HG02885 (cell line): ENCODE results near the gene LCP1.
A peak's percentile ranks its signal among the peaks of the same experiment; 100 is the strongest.
"Not testable (repeated sequence)": the region's sequence is repeated elsewhere in the genome, so short reads cannot be mapped to it uniquely, and the experiment has no call there.

Experiments
- ATAC-seq: cut with Tn5 transposase; IDR thresholded peaks from one replicate; pipeline ENCODE4 v1.9.1; 2021; ENCODE audit warnings: mild to moderate bottlenecking; ENCODE audit not compliant: unreplicated experiment, poor library complexity

Gene LCP1, protein sequence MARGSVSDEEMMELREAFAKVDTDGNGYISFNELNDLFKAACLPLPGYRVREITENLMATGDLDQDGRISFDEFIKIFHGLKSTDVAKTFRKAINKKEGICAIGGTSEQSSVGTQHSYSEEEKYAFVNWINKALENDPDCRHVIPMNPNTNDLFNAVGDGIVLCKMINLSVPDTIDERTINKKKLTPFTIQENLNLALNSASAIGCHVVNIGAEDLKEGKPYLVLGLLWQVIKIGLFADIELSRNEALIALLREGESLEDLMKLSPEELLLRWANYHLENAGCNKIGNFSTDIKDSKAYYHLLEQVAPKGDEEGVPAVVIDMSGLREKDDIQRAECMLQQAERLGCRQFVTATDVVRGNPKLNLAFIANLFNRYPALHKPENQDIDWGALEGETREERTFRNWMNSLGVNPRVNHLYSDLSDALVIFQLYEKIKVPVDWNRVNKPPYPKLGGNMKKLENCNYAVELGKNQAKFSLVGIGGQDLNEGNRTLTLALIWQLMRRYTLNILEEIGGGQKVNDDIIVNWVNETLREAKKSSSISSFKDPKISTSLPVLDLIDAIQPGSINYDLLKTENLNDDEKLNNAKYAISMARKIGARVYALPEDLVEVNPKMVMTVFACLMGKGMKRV

DNA sequence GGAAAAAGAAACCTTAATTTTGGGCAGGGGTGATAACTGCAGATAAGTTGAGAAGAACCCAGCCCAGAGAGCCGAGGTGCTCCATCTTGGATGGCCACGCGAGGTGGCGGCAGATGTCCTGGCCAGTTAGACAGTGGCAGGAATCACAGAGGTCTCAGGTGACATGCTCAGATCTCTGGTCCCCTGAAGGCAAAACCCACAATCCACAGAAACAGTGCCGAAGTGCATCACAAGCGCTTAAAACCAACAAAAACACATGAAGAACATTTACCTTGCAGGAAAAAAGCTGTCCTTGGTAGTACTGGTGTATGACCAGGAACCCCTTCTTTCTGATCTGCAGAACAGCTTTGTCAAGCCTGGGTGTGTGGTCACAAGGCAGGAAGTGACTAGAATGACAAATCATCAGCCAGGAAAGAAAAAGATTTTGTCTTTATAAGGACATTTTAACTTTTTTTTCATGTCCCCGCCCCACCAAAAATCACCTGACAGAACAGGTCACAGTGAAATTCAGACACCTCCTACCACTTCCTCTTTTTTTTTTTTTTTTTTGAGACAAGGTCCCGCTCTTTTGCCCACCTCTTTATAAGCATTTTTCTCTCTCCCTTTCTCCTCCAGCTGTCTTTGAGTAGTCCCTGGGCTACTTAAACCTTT, at the start of gene LCP1:
Gene LCP1, minus strand, starts transcription at position 338 of the 651 bp plus-strand sequence. CDS start 22,515 bp downstream, outside the sequence.
- peak; percentile 69 for ATAC-seq

DNA sequence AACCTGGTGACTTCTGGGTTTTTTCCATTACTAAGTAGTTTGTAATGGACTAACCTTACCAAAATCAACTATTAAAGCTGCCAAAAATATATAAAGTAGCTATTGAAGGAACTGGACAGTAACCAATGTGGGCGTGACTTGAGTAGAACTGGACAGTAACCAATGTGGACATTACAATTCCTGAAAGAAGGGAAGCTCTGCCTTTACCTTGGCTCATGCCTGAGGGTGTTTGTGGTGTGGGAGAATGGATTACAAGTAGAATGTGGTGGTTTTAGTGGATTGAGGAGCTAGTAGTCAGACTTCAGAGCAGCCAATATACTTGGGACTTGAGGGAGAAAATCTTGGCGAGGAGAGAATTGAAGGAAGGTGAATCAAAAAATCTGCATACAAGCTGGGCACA, 47.3 kb upstream of the LCP1 start:
- ATAC-seq = no peak

DNA sequence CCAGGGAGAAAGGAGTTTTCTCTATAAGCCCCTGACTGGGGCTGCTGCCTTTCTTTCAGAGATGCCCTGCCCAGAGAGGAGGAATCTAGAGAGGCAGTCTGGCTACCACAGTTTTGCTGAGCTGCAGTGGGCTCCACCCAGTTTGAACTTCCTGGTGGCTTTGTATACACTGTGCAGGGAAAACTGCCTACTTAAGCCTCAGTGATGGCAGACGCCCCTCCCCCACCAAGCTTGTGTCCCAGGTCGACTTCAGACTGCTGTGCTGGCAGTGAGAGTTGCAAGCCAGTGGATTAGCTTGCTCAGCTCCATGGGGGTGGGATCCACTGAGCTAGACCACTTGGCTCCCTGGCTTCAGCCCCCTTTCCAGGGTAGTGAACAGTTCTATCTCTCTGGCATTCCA, 38.3 kb upstream of the LCP1 start:
- not testable (repeated sequence) for ATAC-seq

DNA sequence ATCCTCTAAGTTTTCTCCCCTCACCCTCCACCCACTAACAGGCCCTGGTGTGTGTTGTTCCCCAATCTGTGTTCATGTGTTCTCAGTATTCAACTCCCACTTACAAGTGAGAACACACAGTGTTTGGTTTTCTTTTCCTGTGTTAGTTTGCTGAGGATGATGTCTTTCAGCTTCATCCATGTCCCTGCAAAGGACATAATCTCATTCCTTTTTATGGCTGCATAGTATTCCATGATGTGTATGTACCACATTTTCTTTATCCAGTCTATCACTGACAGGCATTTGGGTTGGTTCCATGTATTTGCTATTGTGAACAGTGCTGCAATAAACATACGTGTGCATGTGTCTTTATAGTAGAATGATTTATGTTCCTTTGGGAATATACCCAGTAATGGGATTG, 32.8 kb upstream of the LCP1 start:
- not testable (repeated sequence) for ATAC-seq

DNA sequence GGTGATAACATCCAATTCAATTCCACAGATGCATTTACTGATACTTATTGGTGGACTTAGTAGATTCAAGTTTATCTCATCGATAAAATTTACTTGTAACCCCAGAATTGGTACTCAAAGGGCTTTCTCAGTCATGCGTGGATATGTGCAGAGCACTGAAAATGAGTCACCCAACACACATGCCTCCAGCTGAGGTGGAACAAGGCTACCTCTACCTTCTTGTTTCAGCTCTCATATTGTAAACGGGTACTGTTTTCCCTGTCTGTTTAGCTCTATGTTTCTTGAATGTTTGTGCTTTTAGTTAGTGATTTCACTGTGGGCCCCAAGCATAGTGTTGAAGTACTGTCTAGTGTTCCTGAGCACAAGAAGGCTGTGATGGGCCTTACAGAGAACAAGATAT, 31.3 kb upstream of the LCP1 start:
- ATAC-seq = no peak

DNA sequence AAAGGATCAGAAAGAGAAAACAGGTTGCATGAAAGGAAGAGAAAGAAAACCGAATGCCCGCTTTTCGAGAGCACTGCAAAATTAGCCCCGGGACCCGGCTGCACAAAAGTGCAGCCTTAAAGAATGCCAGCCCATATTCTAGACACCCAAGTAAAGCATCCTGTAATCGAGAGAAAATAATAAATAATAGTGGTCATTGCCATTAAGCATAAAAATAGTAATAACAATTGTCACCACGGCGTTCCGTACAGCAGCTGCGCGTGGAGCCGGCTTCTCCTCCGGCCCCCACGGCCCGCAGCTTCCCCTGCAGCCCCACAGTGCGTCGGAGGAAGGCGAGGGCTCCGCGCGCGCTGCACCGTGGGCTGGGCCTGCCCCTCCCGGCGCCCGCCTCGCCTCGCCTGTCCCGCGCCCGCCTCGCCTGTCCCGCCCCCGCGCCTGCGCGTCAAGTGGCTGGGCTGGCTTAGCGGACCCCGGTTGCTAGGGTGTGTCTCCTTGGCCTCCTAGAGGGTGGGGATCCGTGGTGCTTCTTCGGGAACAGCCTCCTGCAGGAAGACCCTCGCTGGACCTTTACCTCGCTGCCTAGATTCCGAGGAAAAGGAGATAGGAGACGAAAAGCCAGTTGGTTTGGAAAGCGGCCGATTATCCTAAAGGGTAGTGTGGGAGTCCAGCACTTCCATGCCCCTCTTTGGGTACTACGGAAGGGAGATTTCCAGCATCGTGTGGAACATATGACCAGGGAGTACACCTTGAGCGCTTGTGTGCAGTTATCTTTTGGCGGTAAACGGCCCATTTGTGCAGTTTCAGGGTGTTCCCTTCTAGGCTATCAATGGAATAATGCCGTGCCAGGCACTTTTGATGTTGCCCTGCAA, 29.7 kb upstream of the LCP1 start, which contains the start of gene LRRC63:
Gene LRRC63, plus strand, starts transcription at position 446 of the 869 bp plus-strand sequence. CDS start 1,107 bp downstream, outside the sequence.
- peak; percentile 97 for ATAC-seq

DNA sequence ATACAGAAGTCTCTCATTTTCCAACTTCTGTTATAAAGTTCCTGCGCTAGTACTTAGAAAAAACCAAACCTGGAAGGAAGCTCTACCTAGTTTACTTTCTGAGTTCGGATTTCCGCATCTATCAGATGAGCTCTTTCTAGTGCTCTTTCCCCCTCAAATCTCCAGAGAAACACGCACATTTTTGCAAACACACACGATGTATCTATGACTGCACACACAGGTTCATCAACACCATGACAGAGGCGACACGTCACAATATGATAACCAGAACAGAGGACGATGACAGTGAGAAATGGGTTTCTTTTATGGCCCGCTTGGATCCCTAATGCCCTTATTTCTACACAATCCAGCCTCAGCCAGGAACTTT, 29.1 kb upstream of the LCP1 start:
- peak; percentile 32 for ATAC-seq

DNA sequence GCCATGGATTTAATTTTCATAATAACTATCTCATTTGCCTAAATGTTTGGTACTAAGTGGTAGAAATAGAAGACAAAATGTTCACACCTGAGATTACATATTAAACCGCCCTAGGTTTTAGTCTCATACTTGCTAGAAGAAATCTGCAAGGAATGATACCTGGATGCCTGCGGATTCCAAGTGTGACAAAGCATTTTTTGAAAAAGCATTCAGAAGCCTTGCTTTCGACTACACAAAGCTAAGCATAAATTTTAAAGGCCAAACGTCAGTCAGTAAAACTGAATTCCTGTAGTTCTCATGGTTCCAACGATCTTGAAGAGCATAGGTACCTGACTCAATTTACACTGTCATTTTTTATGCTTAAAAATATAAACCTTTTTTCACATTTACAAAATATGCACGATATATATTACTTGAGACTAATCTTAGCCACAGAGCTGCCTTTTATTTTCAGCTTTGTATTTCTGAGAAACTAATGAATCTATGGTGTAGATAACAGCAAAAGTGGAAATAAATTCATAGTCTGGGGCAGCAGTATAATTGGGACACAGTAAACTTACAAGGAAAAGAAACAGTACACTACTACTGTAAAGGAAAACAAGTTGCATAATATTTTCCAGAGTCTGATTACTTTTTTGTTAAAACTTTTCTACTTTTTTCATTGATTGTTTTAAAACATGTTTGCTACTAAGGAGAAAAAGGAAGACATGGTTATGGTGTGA, 28.5 kb upstream of the LCP1 start:
- no peak for ATAC-seq

DNA sequence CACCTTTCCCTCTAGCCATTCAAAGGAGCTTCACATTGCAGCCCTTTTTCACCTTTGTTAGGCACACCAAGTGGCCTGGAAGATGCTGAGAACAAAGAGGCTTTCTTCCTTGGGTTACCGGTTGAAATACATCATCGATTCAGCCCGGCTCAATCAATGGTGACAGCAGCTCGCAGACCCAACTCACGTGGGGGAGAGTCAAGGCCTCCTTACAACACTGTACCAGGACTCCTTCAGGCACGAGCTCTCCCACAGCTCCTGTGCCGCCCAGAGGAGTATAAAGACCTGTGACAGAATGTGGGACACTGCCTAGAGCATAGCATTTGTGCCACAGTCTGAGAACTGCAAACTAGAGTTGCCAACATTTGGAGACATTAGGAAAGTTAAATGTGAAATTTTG, 25.9 kb upstream of the LCP1 start:
- no peak for ATAC-seq

DNA sequence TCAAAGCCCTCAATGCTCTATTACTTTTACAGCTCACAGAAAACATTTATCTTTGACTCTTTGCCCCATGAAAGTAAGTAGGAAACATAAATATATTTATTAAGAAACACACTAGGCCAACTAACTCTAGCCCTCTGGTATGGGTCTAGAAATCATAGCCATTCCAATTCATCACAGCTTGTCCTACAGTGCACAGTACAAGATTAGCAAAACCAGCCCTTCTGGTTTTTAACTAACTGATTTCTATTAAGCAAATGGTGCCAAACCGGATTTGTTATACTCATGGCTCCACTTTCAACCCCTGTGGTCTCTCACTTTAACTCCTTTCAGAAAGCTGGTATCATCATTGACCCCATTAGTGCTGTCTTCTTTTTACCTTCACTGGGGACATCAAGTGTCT, 24.2 kb upstream of the LCP1 start:
- ATAC-seq = no peak

DNA sequence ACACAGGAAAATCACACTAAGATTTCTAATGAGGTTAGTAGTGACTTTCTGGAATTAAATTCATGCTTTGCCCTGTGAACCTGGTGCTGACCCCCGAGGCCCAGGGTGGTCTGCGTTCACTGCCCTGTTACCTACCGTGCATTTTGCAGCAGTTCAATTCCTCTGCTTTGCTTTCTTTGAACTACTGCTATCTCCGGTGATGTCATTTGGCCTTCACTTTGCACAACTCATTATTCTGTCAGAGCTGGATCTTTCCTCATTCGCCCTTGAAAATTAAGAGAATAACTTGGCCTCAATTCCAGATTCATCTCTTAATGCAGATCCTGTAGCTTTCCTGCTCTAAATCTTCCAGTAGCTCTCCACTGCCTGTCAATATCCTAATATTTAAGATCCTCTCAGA, 21.0 kb upstream of the LCP1 start:
- no peak for ATAC-seq

DNA sequence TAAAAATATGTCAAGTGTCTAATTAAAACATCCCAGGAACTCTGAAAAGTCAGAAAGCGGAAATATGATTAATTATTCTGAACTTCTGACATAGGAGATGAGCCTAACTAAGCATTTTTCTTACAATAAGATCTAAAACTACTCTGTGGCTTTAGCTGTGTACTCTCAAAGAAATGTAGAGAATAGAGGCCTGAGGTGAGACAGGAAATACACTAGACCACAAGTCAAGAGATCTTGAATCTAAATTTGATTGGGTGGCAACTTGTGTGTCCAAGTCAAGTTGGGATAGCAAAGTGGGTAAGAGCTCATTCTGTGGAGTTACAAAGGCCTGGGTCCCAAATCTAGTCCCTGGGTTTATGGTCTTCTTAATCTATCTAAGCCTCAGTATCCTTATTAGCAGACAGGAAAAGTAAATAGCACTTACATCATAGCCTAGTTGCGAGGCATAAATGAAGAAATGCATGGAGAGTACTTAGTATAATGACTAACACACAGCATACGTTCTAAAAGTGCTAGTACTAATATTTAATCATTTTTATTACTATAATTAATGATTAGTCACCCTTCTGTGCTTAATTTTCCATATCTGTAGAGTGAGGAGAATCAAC, 20.3 kb upstream of the LCP1 start:
- peak; percentile 39 for ATAC-seq

DNA sequence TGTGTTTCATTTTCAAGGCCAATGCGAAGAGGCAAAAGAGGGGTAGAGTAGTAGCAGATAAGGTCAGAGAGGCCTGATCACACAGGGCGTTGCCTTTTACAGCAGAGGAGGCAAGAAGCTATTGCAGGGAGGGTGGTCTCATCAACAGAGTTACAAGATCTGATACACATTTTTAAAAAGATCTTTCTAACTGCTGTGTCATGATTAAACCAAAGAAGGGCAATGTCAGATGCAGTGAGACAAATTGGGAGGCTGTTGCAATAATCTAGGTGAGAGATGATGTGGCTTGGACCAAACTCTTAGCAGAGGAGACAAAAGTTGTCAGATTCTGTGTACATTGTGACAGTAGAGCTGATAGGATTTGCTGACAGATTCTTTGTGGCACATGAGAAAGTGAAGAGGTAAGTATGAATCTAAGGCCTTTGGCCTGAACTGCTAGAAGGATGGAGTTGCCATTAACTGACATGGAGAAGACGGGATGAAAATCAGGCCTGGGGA, 16.8 kb upstream of the LCP1 start:
- no peak for ATAC-seq

DNA sequence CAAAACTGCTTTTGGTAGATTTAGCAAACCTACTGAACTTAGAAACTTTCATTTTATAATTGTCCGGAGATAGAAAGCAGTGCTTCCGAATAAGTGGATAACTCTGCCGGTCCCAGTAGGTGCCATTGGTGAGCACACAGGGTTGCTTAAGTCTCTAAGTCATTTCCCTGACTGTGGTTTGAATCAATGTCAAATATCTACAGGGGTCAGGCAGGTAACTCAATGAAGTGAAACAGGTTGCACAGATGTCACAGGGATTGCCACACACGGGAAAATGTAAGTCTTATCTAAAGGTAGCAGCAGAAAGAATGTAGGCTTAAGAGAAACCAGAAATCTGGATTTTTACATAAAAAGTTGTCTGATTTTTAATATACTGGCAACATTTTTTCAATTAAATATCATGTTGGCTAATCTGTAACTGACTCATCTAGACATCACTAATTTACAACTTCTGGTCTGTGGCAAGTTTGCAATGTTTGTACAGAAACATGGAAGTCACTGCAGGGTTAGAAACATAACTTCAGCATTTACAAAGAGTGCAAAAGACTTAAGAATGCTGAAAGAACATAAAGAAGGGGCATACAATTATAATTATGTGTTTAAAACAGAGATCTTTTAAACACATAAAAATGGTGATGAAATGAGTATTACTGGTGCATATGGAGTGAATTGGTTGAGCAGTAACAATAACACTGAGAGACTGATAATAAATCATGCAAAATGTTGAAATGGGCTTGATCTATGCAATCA, 15.5 kb upstream of the LCP1 start:
- no peak for ATAC-seq

DNA sequence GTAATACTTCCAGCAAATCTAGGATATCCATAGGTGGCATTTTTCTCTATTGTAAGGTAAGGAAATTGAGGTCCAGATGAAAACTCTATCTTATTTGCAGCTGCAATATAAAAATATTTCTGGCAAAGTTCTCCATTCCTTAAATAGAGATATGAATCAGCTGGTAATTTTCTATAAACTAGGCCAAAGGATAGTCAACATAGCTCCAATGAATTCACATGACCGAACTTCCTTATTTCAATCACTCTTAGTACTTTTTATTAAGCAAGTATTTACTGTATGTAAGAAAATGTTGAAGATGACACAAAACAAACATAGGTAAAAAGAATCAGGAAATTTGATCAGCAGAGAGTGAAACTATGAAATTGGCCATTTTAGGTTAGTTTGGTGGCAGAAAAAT, 13.0 kb upstream of the LCP1 start:
- ATAC-seq = no peak

DNA sequence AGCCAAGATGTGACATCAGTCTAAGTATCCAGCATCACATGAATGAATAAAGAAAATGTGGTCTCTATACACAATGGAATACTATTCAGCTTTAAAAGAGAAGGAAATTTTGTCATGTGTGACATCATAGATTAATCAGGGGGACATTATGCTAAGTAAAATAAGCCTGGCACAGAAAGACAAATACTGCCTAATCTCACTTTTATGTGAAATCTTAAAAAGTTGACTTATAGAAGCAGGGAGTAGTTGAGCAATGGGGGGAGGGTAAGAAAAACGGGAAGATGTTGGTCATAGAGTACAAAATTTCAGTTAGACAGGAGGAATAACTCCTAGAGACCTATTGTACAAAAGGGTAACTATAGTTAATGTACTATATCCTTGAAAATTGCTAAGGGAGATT, 10.4 kb upstream of the LCP1 start:
- no peak for ATAC-seq

DNA sequence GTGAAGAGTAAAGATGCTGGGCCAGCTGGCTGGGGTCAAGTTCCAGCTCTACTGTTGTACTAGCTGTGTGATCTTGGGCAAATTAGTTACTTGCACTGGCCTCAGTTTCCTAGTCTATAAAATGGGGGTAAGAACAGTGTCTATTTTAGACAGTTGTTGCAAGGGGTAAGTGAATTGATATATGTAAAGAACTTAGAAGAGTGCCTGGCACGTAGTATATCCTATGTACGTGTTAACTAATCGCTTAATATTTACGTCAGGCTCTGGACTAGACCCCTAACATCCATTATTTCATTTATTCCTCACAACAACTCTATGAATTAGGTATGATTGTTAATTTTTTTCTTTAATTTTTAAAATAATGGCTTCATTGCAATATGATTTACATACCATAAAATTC, 3.7 kb upstream of the LCP1 start:
- ATAC-seq = no peak

DNA sequence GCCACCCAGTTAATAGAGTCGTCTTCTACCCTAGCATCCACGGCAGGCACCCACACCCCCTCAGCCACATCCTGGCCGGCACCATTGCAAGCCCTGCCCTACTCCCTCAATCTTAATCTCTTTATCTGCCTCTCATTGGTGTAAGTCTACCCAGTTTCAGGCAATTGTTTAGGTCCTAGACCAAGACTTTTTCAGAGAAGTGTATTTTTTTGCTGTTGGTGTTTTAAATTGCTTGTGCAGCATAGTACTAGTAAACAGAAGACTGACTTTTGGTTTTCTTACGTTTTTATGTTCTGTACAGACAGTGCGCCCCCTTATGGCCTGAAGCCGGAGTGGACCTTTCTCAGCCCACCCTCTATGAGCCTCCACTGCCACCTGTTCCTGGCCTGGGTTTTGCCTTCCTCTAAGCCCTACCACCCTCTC, 2.3 kb upstream of the LCP1 start:
- ATAC-seq = peak; percentile 46
